B cell (primary cell): ENCODE measurements around the gene CHKB. TPM values are rescaled to one million over a fixed set of nuclear protein-coding genes. Genes with fewer than 3 reads are reported as not detected.

Experiments
- ATAC-seq: fragments of 200-7000 bp; cut with Tn5 transposase; one replicate; pipeline ENCODE4 v1.10.0; 2021; ENCODE audit warnings: low read depth, mild to moderate bottlenecking, moderate number of reproducible peaks, moderate library complexity
- CTCF ChIA-PET: fragments of 350-600 bp; sonication (Branson Sonifier 250); formaldehyde crosslinking; loops from one replicate; lab custom pipeline; 2021; ENCODE audit warnings: antibody characterized with exemption, inconsistent platforms; lab: Charles Lee
- POLR2A ChIA-PET: fragments of 350-600 bp; sonication (Branson Sonifier 250); formaldehyde crosslinking; loops from one replicate; lab custom pipeline; 2021; ENCODE audit warnings: antibody characterized with exemption; lab: Charles Lee
- DNase-seq: peaks from one replicate; pipeline ENCODE4 v3.0.0; 2013
- H2AFZ ChIP-seq: 2 replicates; pipeline ENCODE4 v1.6.1; 2012; ENCODE audit warnings: mild to moderate bottlenecking, low read depth, low read length; ENCODE audit not compliant: insufficient read depth, poor library complexity, severe bottlenecking
- H3K27ac ChIP-seq, 2 donors: 1 replicate in 1 of 2; 2 replicates in 1 of 2; pipeline ENCODE4 v1.5.1; 2012 to 2013; ENCODE audit warnings: low read length in 2 of 2, mild to moderate bottlenecking in 2 of 2, moderate library complexity in 1 of 2
- H3K27me3 ChIP-seq, 4 experiments: fragments of 200-600 bp in 1 of 4; sonication (generic) in 1 of 4; replicated peaks in 1 of 4; 1 replicate in 2 of 4; 2 replicates in 2 of 4; pipeline versions ENCODE4 v1.6.1 to v1.7.0; 2013 to 2016; ENCODE audit warnings: low read length in 3 of 4, mild to moderate bottlenecking in 2 of 4, mixed read lengths in 1 of 4, moderate library complexity in 1 of 4; ENCODE audit not compliant: insufficient read depth in 4 of 4, control insufficient read depth in 3 of 4; ENCODE audit errors: control extremely low read depth in 1 of 4
- H3K36me3 ChIP-seq, 2 experiments: replicated peaks in 1 of 2; 1 replicate in 1 of 2; 2 replicates in 1 of 2; pipeline versions ENCODE4 v1.6.1 to v1.7.1; 2013; ENCODE audit warnings: low read length in 1 of 2; ENCODE audit not compliant: insufficient read depth in 2 of 2, control insufficient read depth in 1 of 2; ENCODE audit errors: control extremely low read depth in 1 of 2, extremely low read depth in 1 of 2
- H3K4me1 ChIP-seq, 2 donors: fragments of 200-600 bp in 1 of 2; sonication (generic) in 1 of 2; 1 replicate in 1 of 2; 2 replicates in 1 of 2; pipeline versions ENCODE4 v1.5.1 to v1.6.1; 2013 to 2017; ENCODE audit warnings: low read length in 2 of 2; ENCODE audit not compliant: control insufficient read depth in 2 of 2, insufficient read depth in 2 of 2
- H3K4me2 ChIP-seq: replicated peaks from 2 replicates; pipeline ENCODE3; 2012; ENCODE audit warnings: mild to moderate bottlenecking, low read depth, low read length; ENCODE audit not compliant: poor library complexity, severe bottlenecking
- H3K4me3 ChIP-seq, 5 experiments: fragments of 200-600 bp in 1 of 5; sonication (generic) in 1 of 5; 1 replicate in 3 of 5; 2 replicates in 2 of 5; pipeline versions ENCODE4 v1.5.1 to v1.7.0; 2011 to 2016; ENCODE audit warnings: low read length in 4 of 5, mild to moderate bottlenecking in 4 of 5, low read depth in 2 of 5, control low read depth in 1 of 5, moderate library complexity in 1 of 5; ENCODE audit not compliant: insufficient read depth in 1 of 5; ENCODE audit errors: control extremely low read depth in 1 of 5, extremely low read depth in 1 of 5
- H3K79me2 ChIP-seq: fragments of 200-600 bp; sonication (generic); one replicate; pipeline ENCODE4 v1.6.0; 2016; ENCODE audit warnings: low read length; ENCODE audit not compliant: control insufficient read depth, insufficient read depth
- H3K9ac ChIP-seq: fragments of 200-600 bp; sonication (generic); 2 replicates; pipeline ENCODE4 v1.6.1; 2017; ENCODE audit warnings: mild to moderate bottlenecking, low read length, moderate library complexity
- H3K9me3 ChIP-seq, 3 donors: one replicate each; pipeline versions ENCODE4 v1.6.1 to v1.7.1; 2013; ENCODE audit warnings: low read length in 2 of 3; ENCODE audit not compliant: control insufficient read depth in 2 of 3, insufficient read depth in 1 of 3; ENCODE audit errors: control extremely low read depth in 1 of 3
- H4K20me1 ChIP-seq: 2 replicates; pipeline ENCODE4 v1.6.0; 2012; ENCODE audit warnings: mild to moderate bottlenecking, low read length; ENCODE audit not compliant: insufficient read depth, control insufficient read depth, poor library complexity, severe bottlenecking
- H3K27ac Mint-ChIP-seq: one replicate; pipeline ENCODE4 v1.8.0; 2021; ENCODE audit warnings: mixed read lengths
- H3K27me3 Mint-ChIP-seq: one replicate; pipeline ENCODE4 v1.8.0; 2021; ENCODE audit warnings: mixed read lengths
- H3K4me1 Mint-ChIP-seq: one replicate; pipeline ENCODE4 v1.8.0; 2021; ENCODE audit warnings: mixed read lengths
- H3K4me3 Mint-ChIP-seq: one replicate; pipeline ENCODE4 v1.8.0; 2021; ENCODE audit warnings: mixed read lengths
- H3K9me3 Mint-ChIP-seq: one replicate; pipeline ENCODE4 v1.8.0; 2022; ENCODE audit warnings: mixed read lengths; ENCODE audit not compliant: insufficient read depth
- EZH2 ChIP-seq: IDR thresholded peaks from 2 replicates; pipeline ENCODE4 v1.6.1; 2012; ENCODE audit warnings: borderline replicate concordance, low read depth, mild to moderate bottlenecking, moderate library complexity, low read length; ENCODE audit not compliant: insufficient read depth, poor library complexity, severe bottlenecking
- WGBS: methylation state at CpG from one replicate; pipeline ENCODE4 v1.1.5; 2013; ENCODE audit warnings: missing lambda C conversion rate; ENCODE audit not compliant: insufficient coverage; 5-methylcytosine and 5-hydroxymethylcytosine counted together
- intact Hi-C: fragments of 100-400 bp; cut with micrococcal nuclease; formaldehyde crosslinking; loops from one replicate; pipeline ENCODE4 v1.10.0; 2022
- polyA plus RNA-seq: library from polyadenylated mRNA; depleted of rRNA; stranded (reverse); fragments of >200 nt; gene quantifications from 2 replicates; pipeline ENCODE4 v1.2.3, GENCODE V29; 2012
- total RNA-seq, 2 donors: library from RNA; stranded (reverse); fragments of 120-200 nt in 1 of 2; gene quantifications; 1 replicate in 1 of 2; 2 replicates in 1 of 2; pipeline versions ENCODE4 v1.2.3 to v1.2.4, GENCODE V29; 2013 to 2022
- TF ChIP-seq, protein P1 (sequence below): fragments of 200-600 bp; IDR thresholded peaks from one replicate; pipeline ENCODE4 v1.8.0; 2022; ENCODE audit warnings: antibody characterized with exemption, mild to moderate bottlenecking

Gene CHKB
- total and polyA plus RNA-seq, 2 donors (not counting 1 experiment from before 2014, with no cell fraction given) = 238 to 309 TPM

DNA sequence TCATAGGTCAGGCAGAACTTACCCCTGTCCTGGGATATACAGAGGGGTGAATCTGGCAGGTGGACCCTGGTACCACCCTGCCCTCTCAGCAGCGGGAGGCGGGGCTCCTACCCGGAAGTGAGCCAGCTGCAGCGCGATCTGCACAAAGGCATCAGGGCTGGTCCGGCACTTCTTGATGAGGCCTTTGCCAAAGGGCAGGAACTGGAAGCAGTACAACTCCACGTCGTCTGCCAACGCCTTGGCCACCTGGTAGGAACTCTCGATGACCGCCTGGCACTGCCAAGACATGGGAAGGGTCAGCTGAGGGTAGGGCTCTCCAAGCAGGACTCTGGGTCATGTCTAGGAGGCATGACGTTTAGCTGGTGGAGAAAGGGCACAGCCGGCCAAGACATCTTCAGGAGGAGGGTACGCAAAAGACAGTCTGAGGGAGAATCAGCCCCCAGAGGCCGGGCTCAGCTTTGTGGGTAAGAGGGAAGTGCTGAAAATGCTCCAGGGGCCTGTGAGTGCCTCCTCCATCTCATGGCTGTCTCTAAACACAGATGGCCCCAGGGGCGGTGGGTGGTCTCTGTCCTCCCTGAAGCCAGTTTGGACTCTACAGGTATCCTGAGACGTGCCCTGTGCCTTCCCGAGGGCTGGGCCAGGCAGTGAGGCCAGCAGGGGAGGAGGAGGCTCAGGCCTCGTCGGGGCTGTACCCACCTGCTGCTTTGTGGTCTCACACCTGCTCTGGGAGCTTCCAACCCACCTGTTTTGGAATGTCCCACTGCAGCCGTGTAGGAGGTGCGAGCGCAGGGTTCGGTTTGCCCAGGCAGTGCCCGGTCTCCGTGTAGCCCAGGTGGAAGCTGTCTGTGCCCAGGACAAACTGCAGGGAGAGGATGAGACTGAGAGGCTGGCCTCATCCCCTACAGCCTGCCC is 11.1 kb downstream of the CHKB start:
- TF ChIP-seq, protein P1, sequence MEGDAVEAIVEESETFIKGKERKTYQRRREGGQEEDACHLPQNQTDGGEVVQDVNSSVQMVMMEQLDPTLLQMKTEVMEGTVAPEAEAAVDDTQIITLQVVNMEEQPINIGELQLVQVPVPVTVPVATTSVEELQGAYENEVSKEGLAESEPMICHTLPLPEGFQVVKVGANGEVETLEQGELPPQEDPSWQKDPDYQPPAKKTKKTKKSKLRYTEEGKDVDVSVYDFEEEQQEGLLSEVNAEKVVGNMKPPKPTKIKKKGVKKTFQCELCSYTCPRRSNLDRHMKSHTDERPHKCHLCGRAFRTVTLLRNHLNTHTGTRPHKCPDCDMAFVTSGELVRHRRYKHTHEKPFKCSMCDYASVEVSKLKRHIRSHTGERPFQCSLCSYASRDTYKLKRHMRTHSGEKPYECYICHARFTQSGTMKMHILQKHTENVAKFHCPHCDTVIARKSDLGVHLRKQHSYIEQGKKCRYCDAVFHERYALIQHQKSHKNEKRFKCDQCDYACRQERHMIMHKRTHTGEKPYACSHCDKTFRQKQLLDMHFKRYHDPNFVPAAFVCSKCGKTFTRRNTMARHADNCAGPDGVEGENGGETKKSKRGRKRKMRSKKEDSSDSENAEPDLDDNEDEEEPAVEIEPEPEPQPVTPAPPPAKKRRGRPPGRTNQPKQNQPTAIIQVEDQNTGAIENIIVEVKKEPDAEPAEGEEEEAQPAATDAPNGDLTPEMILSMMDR = no peak
- no peak for TF ChIP-seq EZH2
- POLR2A ChIA-PET = no interaction called here
- peaks cover 14% of the 10 kb centered on the region for H3K4me1 Mint-ChIP-seq

DNA sequence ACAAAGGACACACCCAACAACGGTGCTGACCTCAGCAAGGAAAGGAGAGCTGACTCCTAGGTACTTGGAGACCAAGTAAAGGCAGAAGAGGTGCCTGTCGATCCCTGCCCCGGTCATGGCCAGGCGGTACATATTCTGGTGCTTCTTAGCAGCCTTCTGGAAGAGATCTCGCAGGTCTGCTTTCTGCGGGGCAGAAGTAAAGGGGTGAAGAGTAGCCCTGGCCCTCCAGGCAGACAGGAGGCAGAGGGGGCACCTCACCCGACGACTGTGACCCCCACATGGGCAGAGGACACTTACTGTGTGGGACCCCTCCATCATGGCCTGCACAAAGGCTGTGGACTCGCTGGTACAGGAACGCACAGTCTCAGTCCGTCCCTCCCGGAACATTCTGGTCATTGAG is 11.8 kb downstream of the CHKB start:
- no peaks in the 10 kb centered on the region for H3K9me3 Mint-ChIP-seq
- no peak overlapping the region for H3K4me3 ChIP-seq
- intact Hi-C loops = no loop called here
- H4K20me1 ChIP-seq = no peaks in the 10 kb centered on the region
- no peak overlapping the region for H3K27ac Mint-ChIP-seq
- H3K9me3 ChIP-seq = no peaks in the 10 kb centered on the region
- no peak overlapping the region for H3K9ac ChIP-seq
- H3K27ac ChIP-seq = no peak overlapping the region
- no peak overlapping the region for H3K4me3 Mint-ChIP-seq
- ATAC-seq (no peak), DNase-seq (no peak)
- H3K4me2 ChIP-seq = no peak overlapping the region
- H3K79me2 ChIP-seq = no peaks in the 10 kb centered on the region
- peaks cover 0 to 23% of the 10 kb centered on the region in 2 experiments for H3K36me3 ChIP-seq
- CTCF ChIA-PET = no interaction called here
- WGBS = 97% methylated on average over 11 of the region's 12 CpGs
- no peak overlapping the region for H2AFZ ChIP-seq
- H3K27me3 ChIP-seq = no peaks in the 10 kb centered on the region
- H3K4me1 ChIP-seq = peaks cover 0 to 11% of the 10 kb centered on the region in 2 donors
- H3K4me1 Mint-ChIP-seq = peaks cover 14% of the 10 kb centered on the region
- POLR2A ChIA-PET = no interaction called here
- no peaks in the 10 kb centered on the region for H3K27me3 Mint-ChIP-seq
- TF ChIP-seq, protein P1 = no peak
- TF ChIP-seq EZH2 = no peak

More for the DNA sequence above, 11.1 kb downstream of the CHKB start:
- Histone ChIP-seq H3K36me3 (peaks cover 0 to 23% of the 10 kb centered on the region in 2 experiments), H4K20me1 (no peaks in the 10 kb centered on the region), H3K27me3 (no peaks in the 10 kb centered on the region), H3K9ac (no peak overlapping the region), H2AFZ (no peak overlapping the region), H3K4me1 (peaks cover 0 to 11% of the 10 kb centered on the region in 2 donors), H3K4me3 (no peak overlapping the region), H3K27ac (no peak overlapping the region), H3K79me2 (no peaks in the 10 kb centered on the region), H3K9me3 (no peaks in the 10 kb centered on the region), H3K4me2 (no peak overlapping the region)
- no peak overlapping the region for H3K27ac Mint-ChIP-seq
- no peaks in the 10 kb centered on the region for H3K9me3 Mint-ChIP-seq
- no peak overlapping the region for H3K4me3 Mint-ChIP-seq
- CTCF ChIA-PET = no interaction called here
- 91% methylated on average over 26 of the region's 26 CpGs for WGBS
- H3K27me3 Mint-ChIP-seq = no peaks in the 10 kb centered on the region
- ATAC-seq (no peak), DNase-seq (no peak)
- intact Hi-C loops = no loop called here
